ENCODE results near the gene SNIP1.
"Not testable (repeated sequence)": the region's sequence is repeated elsewhere in the genome, so short reads cannot be mapped to it uniquely, and the experiment has no call there.

- not testable (repeated sequence) for TF ChIP-seq CTCF (IDR thresholded peaks at IDR 0.05; ENCODE audit: low read length); EZH2 (optimal IDR thresholded peaks at IDR 0.05; ENCODE audit: low read depth, low read length)
Measured at GRCh38 chr1:37584544-37584943, 30.5 kb upstream of the SNIP1 start.

Data from MM.1S (cell line).